ENCODE measurements around the gene ZNF385A.

The ZNF385A gene

GRCh38 chr12:54373649-54374561, 10.6 kb downstream of the ZNF385A start:
- no peak for TF ChIP-seq CTCF (conservative IDR thresholded peaks at IDR 0.05; ENCODE audit: control insufficient read depth, insufficient read depth, low read depth, low read length)
- H3K4me3 ChIP-seq (ENCODE audit: control insufficient read depth, low read depth, low read length) = no peak overlapping the region
- DNase-seq (ENCODE audit: low read depth) = no peak

- DNase-seq (ENCODE audit: low read depth) = no peak
- no peak for TF ChIP-seq CTCF (conservative IDR thresholded peaks at IDR 0.05; ENCODE audit: control insufficient read depth, insufficient read depth, low read depth, low read length)
- H3K4me3 ChIP-seq (ENCODE audit: control insufficient read depth, low read depth, low read length) = no peak overlapping the region
Measured at GRCh38 chr12:54372113-54372806, 12.3 kb downstream of the ZNF385A start.

GRCh38 chr12:54371328-54372112, 13.0 kb downstream of the ZNF385A start:
- no peak overlapping the region for H3K4me3 ChIP-seq (ENCODE audit: control insufficient read depth, low read depth, low read length)
- no peak for DNase-seq (ENCODE audit: low read depth)
- TF ChIP-seq CTCF (conservative IDR thresholded peaks at IDR 0.05; ENCODE audit: control insufficient read depth, insufficient read depth, low read depth, low read length) = no peak

GRCh38 chr12:54370171-54370730, 14.3 kb downstream of the ZNF385A start:
- DNase-seq (ENCODE audit: low read depth) = peak; percentile 82
- peak overlapping the region; percentile 41 for H3K4me3 ChIP-seq (ENCODE audit: control insufficient read depth, low read depth, low read length)
- peak; percentile 74 for TF ChIP-seq CTCF (conservative IDR thresholded peaks at IDR 0.05; ENCODE audit: control insufficient read depth, insufficient read depth, low read depth, low read length)

GRCh38 chr12:54369597-54370131, 14.9 kb downstream of the ZNF385A start:
- TF ChIP-seq CTCF (conservative IDR thresholded peaks at IDR 0.05; ENCODE audit: control insufficient read depth, insufficient read depth, low read depth, low read length) = no peak
- no peak for DNase-seq (ENCODE audit: low read depth)
- H3K4me3 ChIP-seq (ENCODE audit: control insufficient read depth, low read depth, low read length) = peak overlapping the region; percentile 41

Data from fibroblast of mammary gland (primary cell).